ENCODE results near the gene CARMIL1. TPM values are rescaled to one million over a fixed set of nuclear protein-coding genes. Genes with fewer than 3 reads are reported as not detected.

CARMIL1 gene
- total and polyA plus RNA-seq, 2 of the 8 experiments (the other 6 are each of a cell fraction or from before 2014, with no cell fraction given): 20.3 to 40.4 TPM

DNA sequence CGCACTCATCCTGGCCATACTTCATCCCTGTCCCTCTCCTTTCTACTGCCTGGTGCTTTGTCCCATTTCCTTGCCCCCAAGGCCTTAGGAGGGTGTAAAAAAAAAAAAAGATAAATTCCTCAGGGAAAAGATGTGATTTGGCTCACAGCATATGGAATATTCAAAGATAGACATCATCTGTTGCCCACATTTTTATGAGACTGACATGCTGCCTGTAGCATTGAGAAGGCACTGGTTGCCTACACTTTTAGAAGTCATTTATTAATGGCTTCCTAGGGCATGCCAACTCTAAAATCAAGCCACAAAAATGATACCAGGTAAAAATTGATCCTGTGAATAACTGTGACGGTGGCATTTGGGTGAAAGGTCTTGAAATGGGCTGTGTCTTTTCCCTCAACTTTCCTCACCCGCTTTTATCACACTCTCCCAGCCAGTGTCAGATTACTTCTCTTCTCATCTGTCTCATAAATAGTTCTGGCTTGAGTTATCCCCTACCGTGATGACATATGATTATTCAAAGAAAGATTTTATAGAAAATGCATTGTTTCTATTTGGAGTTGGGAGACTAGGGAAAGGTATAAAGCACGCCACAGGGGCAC, 139.4 kb downstream of the CARMIL1 start (continued):
- no peak for TF ChIP-seq NANOG (IDR thresholded peaks at IDR 0.05; ENCODE audit: insufficient read depth, low read depth, low read length, poor library complexity, severe bottlenecking)
- no peak for TF ChIP-seq RFX5 (IDR thresholded peaks at IDR 0.05; ENCODE audit: borderline replicate concordance, low read depth, low read length)
- TF ChIP-seq SIRT6 (IDR thresholded peaks at IDR 0.05; ENCODE audit: low read length): no peak
- TF ChIP-seq SP4 (IDR thresholded peaks at IDR 0.05; ENCODE audit: low read length): no peak
- no peak for TF ChIP-seq CREB1 (IDR thresholded peaks at IDR 0.05)
- TF ChIP-seq BCL11A (IDR thresholded peaks at IDR 0.05; ENCODE audit: low read depth in 2 of 2, low read length in 2 of 2): no peak

Measured in H1 (cell line).